ENCODE results near the gene CFAP58.

DNA sequence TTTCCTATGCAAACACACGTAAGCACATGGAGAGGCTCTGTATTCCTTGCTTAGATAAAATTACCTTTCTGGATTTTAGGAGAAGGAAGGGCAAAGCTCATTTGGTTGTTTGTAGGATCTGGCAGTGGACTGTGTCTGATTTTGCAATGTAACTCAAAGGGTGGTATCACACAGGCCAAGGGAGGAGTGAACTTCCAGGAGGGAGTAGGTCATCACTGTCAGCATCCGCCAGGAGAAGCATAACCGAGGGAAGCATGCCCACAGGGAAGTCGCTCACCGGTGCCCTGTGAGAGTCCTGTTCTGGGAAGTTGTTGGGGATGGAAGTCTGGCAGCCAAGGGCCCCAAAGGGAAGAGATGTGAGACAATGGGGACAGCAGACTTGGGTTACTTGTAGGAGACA lies 74.4 kb downstream of the CFAP58 start:
- TF ChIP-seq POLR2A (IDR thresholded peaks at IDR 0.05) (no peak), EP300 (IDR thresholded peaks at IDR 0.05) (no peak)
- TF ChIP-seq, protein P1, sequence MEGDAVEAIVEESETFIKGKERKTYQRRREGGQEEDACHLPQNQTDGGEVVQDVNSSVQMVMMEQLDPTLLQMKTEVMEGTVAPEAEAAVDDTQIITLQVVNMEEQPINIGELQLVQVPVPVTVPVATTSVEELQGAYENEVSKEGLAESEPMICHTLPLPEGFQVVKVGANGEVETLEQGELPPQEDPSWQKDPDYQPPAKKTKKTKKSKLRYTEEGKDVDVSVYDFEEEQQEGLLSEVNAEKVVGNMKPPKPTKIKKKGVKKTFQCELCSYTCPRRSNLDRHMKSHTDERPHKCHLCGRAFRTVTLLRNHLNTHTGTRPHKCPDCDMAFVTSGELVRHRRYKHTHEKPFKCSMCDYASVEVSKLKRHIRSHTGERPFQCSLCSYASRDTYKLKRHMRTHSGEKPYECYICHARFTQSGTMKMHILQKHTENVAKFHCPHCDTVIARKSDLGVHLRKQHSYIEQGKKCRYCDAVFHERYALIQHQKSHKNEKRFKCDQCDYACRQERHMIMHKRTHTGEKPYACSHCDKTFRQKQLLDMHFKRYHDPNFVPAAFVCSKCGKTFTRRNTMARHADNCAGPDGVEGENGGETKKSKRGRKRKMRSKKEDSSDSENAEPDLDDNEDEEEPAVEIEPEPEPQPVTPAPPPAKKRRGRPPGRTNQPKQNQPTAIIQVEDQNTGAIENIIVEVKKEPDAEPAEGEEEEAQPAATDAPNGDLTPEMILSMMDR (IDR thresholded peaks at IDR 0.05), result no peak
